Osteocyte (in vitro differentiated cells): Measurements from ENCODE around the gene TYW3. TPM values are rescaled to one million over a fixed set of nuclear protein-coding genes. Genes with fewer than 3 reads are reported as not detected.

Source experiments
- DNase-seq: peaks from one replicate; pipeline ENCODE4 v3.0.0; 2021; ENCODE audit warnings: mixed read lengths; ENCODE audit not compliant: unreplicated experiment; ENCODE audit errors: extremely low spot score
- H3K27ac Mint-ChIP-seq: one replicate; pipeline ENCODE4 v1.8.0; 2021; ENCODE audit warnings: mild to moderate bottlenecking, mixed read lengths; ENCODE audit not compliant: unreplicated experiment
- H3K27me3 Mint-ChIP-seq: one replicate; pipeline ENCODE4 v1.8.0; 2021; ENCODE audit warnings: mixed read lengths; ENCODE audit not compliant: unreplicated experiment
- H3K36me3 Mint-ChIP-seq: one replicate; pipeline ENCODE4 v1.8.0; 2021; ENCODE audit warnings: mixed read lengths; ENCODE audit not compliant: unreplicated experiment
- H3K4me1 Mint-ChIP-seq: one replicate; pipeline ENCODE4 v1.8.0; 2021; ENCODE audit warnings: mixed read lengths; ENCODE audit not compliant: unreplicated experiment
- H3K4me3 Mint-ChIP-seq: one replicate; pipeline ENCODE4 v1.8.0; 2021; ENCODE audit warnings: mild to moderate bottlenecking, moderate library complexity, mixed read lengths; ENCODE audit not compliant: unreplicated experiment
- H3K9me3 Mint-ChIP-seq: one replicate; pipeline ENCODE4 v1.8.0; 2021; ENCODE audit warnings: mixed read lengths; ENCODE audit not compliant: unreplicated experiment
- CTCF ChIP-seq: fragments of 200-600 bp; sonication (generic); IDR thresholded peaks from 2 replicates; pipeline ENCODE4 v1.5.0; 2021; ENCODE audit warnings: antibody characterized with exemption, mild to moderate bottlenecking, moderate library complexity
- total RNA-seq: library from RNA; stranded (reverse); gene quantifications from 2 replicates; pipeline ENCODE4 v1.2.1, GENCODE V29; 2021

The TYW3 gene
- total RNA-seq, 1 donor from 2014 or later = 5.6 TPM

- no peak overlapping the region for H3K4me3 Mint-ChIP-seq
Measured at GRCh38 chr1:74689621-74690363, 43.2 kb upstream of the TYW3 start.

GRCh38 chr1:74690364-74690696 lies 42.6 kb upstream of the TYW3 start:
- no peak overlapping the region for H3K4me3 Mint-ChIP-seq
- H3K27me3 Mint-ChIP-seq = peaks cover 21% of the 10 kb centered on the region
- no peak overlapping the region for H3K27ac Mint-ChIP-seq
- no peak for DNase-seq
- no peaks in the 10 kb centered on the region for H3K9me3 Mint-ChIP-seq
- no peaks in the 10 kb centered on the region for H3K36me3 Mint-ChIP-seq
- TF ChIP-seq CTCF = no peak
- H3K4me1 Mint-ChIP-seq = no peaks in the 10 kb centered on the region

More at GRCh38 chr1:74689621-74690363, 43.2 kb upstream of the TYW3 start:
- no peak for DNase-seq
- no peaks in the 10 kb centered on the region for H3K36me3 Mint-ChIP-seq
- H3K27me3 Mint-ChIP-seq = peaks cover 19% of the 10 kb centered on the region
- no peak overlapping the region for H3K27ac Mint-ChIP-seq
- H3K9me3 Mint-ChIP-seq = no peaks in the 10 kb centered on the region
- TF ChIP-seq CTCF = peak; percentile 84
- no peaks in the 10 kb centered on the region for H3K4me1 Mint-ChIP-seq

GRCh38 chr1:74690909-74691308 lies 42.0 kb upstream of the TYW3 start:
- Mint-ChIP-seq H3K27ac (no peak overlapping the region), H3K36me3 (no peaks in the 10 kb centered on the region), H3K27me3 (peaks cover 23% of the 10 kb centered on the region), H3K4me3 (no peak overlapping the region), H3K9me3 (no peaks in the 10 kb centered on the region), H3K4me1 (no peaks in the 10 kb centered on the region)
- DNase-seq = no peak
- no peak for TF ChIP-seq CTCF

- H3K9me3 Mint-ChIP-seq = no peaks in the 10 kb centered on the region
- no peak overlapping the region for H3K27ac Mint-ChIP-seq
- peaks cover 18% of the 10 kb centered on the region for H3K27me3 Mint-ChIP-seq
- no peaks in the 10 kb centered on the region for H3K4me1 Mint-ChIP-seq
- H3K36me3 Mint-ChIP-seq = no peaks in the 10 kb centered on the region
- no peak for TF ChIP-seq CTCF
- DNase-seq = no peak
- H3K4me3 Mint-ChIP-seq = no peak overlapping the region
Measured at GRCh38 chr1:74693473-74693872, 39.5 kb upstream of the TYW3 start.

GRCh38 chr1:74697832-74698231 lies 35.1 kb upstream of the TYW3 start:
- Mint-ChIP-seq H3K9me3 (no peaks in the 10 kb centered on the region), H3K4me3 (no peak overlapping the region), H3K4me1 (no peaks in the 10 kb centered on the region), H3K27me3 (peaks cover 4% of the 10 kb centered on the region), H3K36me3 (no peaks in the 10 kb centered on the region), H3K27ac (no peak overlapping the region)
- no peak for DNase-seq
- no peak for TF ChIP-seq CTCF
